Activated T-cell treated with anti-CD3 and anti-CD28 coated beads, Interleukin-2, amount 50 U/mL, for 72 hours (primary cell): Measurements from ENCODE around the gene LSM4. TPM values are rescaled to one million over a fixed set of nuclear protein-coding genes. Genes with fewer than 3 reads are reported as not detected.

ENCODE experiments used
- ATAC-seq, 2 donors: fragments of 150-1000 bp; cut with Tn5 transposase; replicated peaks in 1 of 2; 2 replicates each; pipeline ENCODE4 v1.10.0; 2021; ENCODE audit warnings: moderate library complexity in 2 of 2, mild to moderate bottlenecking in 1 of 2
- DNase-seq, 2 donors: peaks; one replicate each; pipeline ENCODE4 v3.0.0; 2021 to 2022; ENCODE audit warnings: mixed read lengths in 1 of 2
- H3K27ac Mint-ChIP-seq: one replicate; pipeline ENCODE4 v1.8.0; 2022; ENCODE audit warnings: mild to moderate bottlenecking, moderate library complexity, mixed read lengths
- H3K27me3 Mint-ChIP-seq: one replicate; pipeline ENCODE4 v1.8.0; 2022; ENCODE audit warnings: low read depth, mixed read lengths
- H3K36me3 Mint-ChIP-seq, 2 donors: one replicate each; pipeline ENCODE4 v1.8.0; 2022; ENCODE audit warnings: mixed read lengths in 2 of 2, mild to moderate bottlenecking in 1 of 2; ENCODE audit not compliant: insufficient read depth in 2 of 2
- H3K4me1 Mint-ChIP-seq: one replicate; pipeline ENCODE4 v1.8.0; 2022; ENCODE audit warnings: low read depth, mixed read lengths
- H3K4me3 Mint-ChIP-seq, 2 donors: one replicate each; pipeline ENCODE4 v1.8.0; 2022; ENCODE audit warnings: mild to moderate bottlenecking in 2 of 2, mixed read lengths in 2 of 2, moderate library complexity in 2 of 2
- H3K9me3 Mint-ChIP-seq, 2 donors: one replicate each; pipeline ENCODE4 v1.8.0; 2022; ENCODE audit warnings: mixed read lengths in 2 of 2
- total RNA-seq, 2 donors: library from RNA; stranded (reverse); gene quantifications; one replicate each; pipeline ENCODE4 v1.2.3, GENCODE V29; 2022

LSM4 gene
- total RNA-seq, 2 donors from 2014 or later = 178 to 250 TPM

GRCh38 chr19:18291590-18292461 is 31.1 kb downstream of the LSM4 start:
- Mint-ChIP-seq H3K4me1 (peaks cover 74% of the 10 kb centered on the region), H3K27me3 (no peaks in the 10 kb centered on the region), H3K9me3 (peaks cover 2 to 4% of the 10 kb centered on the region in 2 donors), H3K4me3 (peak overlapping the region; percentile 88 to 94), H3K27ac (peak overlapping the region; percentile 97), H3K36me3 (peaks cover 8 to 9% of the 10 kb centered on the region in 2 donors)
- peak; percentile 94 to 95 for DNase-seq
- peak; percentile 48 to 50 for ATAC-seq

DNA sequence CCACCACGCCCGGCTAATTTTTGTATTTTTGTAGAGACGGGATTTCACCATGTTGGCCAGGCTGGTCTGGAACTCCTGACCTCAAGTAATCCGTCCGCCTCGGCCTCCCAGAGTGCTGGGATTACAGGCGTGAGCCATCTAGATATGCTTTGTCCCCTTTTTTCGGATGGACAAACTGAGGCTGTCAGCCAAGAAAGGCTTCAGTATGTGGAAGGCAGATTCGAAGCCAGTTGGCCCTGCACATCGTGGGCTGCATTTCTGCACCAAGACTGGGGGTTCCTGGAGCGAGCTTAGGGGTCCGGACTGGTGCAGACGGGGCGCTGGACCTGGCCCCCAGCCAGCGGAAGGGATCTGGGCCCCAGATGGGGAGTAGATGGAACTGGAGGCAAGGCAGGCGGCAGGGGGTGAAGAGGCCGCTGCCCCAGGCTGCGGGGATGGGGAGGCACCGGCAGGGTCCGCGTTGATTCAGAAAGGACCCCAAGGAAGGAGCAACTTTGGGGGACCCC is 31.8 kb downstream of the LSM4 start:
- H3K4me3 Mint-ChIP-seq = peak overlapping the region; percentile 65 to 88
- DNase-seq (no peak), ATAC-seq (no peak)
- peak overlapping the region; percentile 61 for H3K27ac Mint-ChIP-seq
- H3K4me1 Mint-ChIP-seq = peaks cover 75% of the 10 kb centered on the region
- peaks cover 8 to 10% of the 10 kb centered on the region in 2 donors for H3K36me3 Mint-ChIP-seq
- H3K27me3 Mint-ChIP-seq = no peaks in the 10 kb centered on the region
- H3K9me3 Mint-ChIP-seq = peaks cover 2 to 3% of the 10 kb centered on the region in 2 donors

- H3K27me3 Mint-ChIP-seq = no peaks in the 10 kb centered on the region
- H3K4me3 Mint-ChIP-seq = peak overlapping the region; percentile 65 to 88
- ATAC-seq = peak; percentile 69 to 75
- peak; percentile 97 to 99 for DNase-seq
- H3K9me3 Mint-ChIP-seq = peaks cover 2 to 4% of the 10 kb centered on the region in 2 donors
- H3K27ac Mint-ChIP-seq = peak overlapping the region; percentile 47
- H3K4me1 Mint-ChIP-seq = peaks cover 77% of the 10 kb centered on the region
- peaks cover 6 to 10% of the 10 kb centered on the region in 2 donors for H3K36me3 Mint-ChIP-seq
These were observed 32.4 kb downstream of the LSM4 start for GRCh38 chr19:18290302-18291018.

- H3K4me3 Mint-ChIP-seq = peak overlapping the region; percentile 59 to 88
- DNase-seq (peak in 1 of 2 donors; percentile 24), ATAC-seq (no peak)
- H3K27ac Mint-ChIP-seq = peak overlapping the region; percentile 79
- H3K4me1 Mint-ChIP-seq = peaks cover 81% of the 10 kb centered on the region
- H3K9me3 Mint-ChIP-seq = peaks cover 2 to 4% of the 10 kb centered on the region in 2 donors
- H3K27me3 Mint-ChIP-seq = no peaks in the 10 kb centered on the region
- H3K36me3 Mint-ChIP-seq = peaks cover 6 to 8% of the 10 kb centered on the region in 2 donors
These were observed 33.2 kb downstream of the LSM4 start for GRCh38 chr19:18289471-18290301.

DNA sequence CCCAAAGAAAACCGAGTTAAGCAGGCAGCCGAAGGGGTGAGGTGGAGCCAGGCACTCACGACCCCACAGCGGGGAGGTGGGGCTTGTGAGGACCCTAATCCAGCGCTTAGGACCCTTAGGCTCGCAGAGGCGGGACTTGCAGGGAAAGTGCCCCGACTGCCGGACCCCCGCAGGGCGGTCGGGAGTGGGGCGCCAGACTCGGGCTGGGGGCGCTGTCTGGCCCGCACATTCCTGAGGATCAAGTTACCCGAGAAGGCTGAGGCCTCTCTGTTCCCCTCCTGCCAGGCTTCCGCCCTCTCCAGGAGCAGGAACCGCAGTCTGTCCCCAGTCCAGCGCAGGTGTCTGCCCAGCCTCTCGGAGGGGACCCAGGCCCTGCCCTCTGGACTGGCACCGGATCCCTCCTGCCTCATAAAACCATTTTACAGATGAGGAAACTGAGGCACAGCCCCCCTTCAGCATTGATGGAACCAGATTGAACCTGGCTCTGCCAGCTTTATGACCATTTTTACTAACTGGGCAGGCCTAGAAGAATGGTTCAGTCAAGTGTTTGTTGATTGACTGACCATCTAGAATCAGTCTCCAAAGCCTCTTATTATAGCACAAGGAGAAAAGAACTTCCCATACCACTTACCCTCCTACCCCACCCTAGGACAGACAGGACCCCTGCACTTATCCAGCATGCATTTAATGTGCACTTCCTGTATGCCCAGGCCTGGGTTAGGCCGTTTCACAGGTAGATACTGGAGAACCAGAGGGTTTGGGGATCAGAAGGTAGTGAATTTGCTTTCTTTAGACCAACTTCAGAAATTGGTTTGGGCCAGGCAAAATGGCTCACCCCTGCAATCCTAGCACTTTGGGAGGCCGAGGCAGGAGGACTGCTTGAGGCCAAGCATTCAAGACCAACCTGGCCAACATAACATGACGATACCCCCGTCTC is 34.8 kb downstream of the LSM4 start:
- DNase-seq = no peak
- H3K27me3 Mint-ChIP-seq = no peaks in the 10 kb centered on the region
- ATAC-seq = no peak
- no peak overlapping the region for H3K27ac Mint-ChIP-seq
- H3K4me1 Mint-ChIP-seq = peaks cover 75% of the 10 kb centered on the region
- H3K9me3 Mint-ChIP-seq = peaks cover 2 to 4% of the 10 kb centered on the region in 2 donors
- peaks cover 6 to 8% of the 10 kb centered on the region in 2 donors for H3K36me3 Mint-ChIP-seq
- H3K4me3 Mint-ChIP-seq = no peak overlapping the region

DNA sequence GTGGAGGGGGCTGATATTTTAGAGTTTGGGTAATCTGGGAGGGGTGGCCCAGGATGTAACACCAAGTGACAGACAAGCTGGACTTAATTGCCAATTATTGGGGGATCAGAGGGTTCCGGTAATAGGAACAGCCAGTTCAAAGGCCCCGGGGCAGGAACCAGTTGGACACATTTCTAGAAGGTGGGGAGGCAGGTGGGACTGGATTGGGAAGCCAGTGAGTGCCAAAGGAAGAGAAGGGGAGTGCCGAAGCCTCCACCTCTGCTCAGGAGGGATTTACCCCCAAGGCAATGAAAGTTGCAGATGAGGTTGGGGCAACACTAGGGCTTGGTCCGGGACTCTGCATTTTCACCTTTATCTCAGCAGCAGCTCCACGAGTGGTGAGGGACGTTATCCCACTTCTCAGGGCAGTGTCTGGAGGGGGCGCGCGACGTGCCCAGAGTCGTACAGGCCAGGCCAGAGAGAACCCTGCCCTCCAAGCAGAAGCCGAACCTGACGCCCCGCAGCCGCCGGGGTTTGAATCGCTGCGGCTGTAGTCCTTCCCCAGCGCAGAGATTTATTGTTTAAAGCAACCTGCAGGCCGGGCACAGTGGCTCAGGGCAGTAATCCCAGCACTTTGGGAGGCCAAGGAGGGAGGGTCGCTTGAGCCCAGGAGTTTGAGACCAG is 35.8 kb downstream of the LSM4 start:
- Mint-ChIP-seq H3K4me1 (peaks cover 81% of the 10 kb centered on the region), H3K4me3 (peak overlapping the region in 1 of 2 donors; percentile 30)
- no peak for ATAC-seq

DNA sequence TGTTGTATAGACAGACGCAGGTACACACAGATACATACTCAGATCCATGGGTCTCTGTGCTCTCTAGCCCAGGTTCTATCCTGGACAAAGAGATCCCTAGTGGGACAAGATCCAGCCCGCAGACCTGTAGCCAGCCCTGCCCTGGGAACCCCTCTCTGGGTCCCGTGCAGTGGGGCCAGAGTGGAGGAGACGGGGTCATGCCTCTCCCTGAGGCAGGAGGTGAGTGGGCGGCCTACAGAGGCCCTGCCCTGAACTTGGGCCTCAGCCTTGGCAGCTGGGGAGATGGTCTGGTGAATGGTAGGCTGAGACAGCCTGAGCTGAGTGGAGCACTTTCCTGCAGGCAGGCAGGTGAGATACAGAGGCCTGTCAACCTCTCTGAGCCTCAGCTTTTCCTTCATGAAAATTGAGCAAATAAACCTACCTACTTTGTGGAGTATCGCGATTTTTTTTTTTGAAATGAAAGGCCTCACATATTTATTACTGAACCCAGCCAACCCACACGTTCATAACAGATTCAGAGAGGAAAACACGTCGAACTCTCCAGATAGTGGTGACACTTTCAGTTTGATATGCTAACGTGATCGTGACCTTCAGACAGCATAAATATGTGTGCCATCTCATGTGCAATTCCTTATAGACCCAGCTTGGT is 38.0 kb downstream of the LSM4 start:
- peak overlapping the region; percentile 1 for H3K27ac Mint-ChIP-seq

More for the DNA sequence above, 35.8 kb downstream of the LSM4 start:
- Mint-ChIP-seq H3K27me3 (no peaks in the 10 kb centered on the region), H3K27ac (no peak overlapping the region), H3K9me3 (peaks cover 2 to 4% of the 10 kb centered on the region in 2 donors), H3K36me3 (peaks cover 6 to 9% of the 10 kb centered on the region in 2 donors)
- no peak for DNase-seq

GRCh38 chr19:18283338-18283737 is 39.5 kb downstream of the LSM4 start:
- Mint-ChIP-seq H3K36me3 (peaks cover 18 to 21% of the 10 kb centered on the region in 2 donors), H3K27ac (peak overlapping the region; percentile 51), H3K9me3 (peaks cover 0 to 1% of the 10 kb centered on the region in 2 donors), H3K4me3 (peak overlapping the region; percentile 34 to 92), H3K27me3 (no peaks in the 10 kb centered on the region), H3K4me1 (peaks cover 64% of the 10 kb centered on the region)
- DNase-seq (no peak), ATAC-seq (no peak)

More for the DNA sequence above, 38.0 kb downstream of the LSM4 start:
- Mint-ChIP-seq H3K9me3 (peaks cover 0 to 1% of the 10 kb centered on the region in 2 donors), H3K4me1 (peaks cover 64% of the 10 kb centered on the region), H3K36me3 (peaks cover 8 to 10% of the 10 kb centered on the region in 2 donors), H3K27me3 (no peaks in the 10 kb centered on the region), H3K4me3 (peak overlapping the region; percentile 32 to 69)
- peak; percentile 74 to 79 for DNase-seq
- ATAC-seq = peak; percentile 11 to 20

- peak overlapping the region; percentile 84 for H3K27ac Mint-ChIP-seq
- H3K4me3 Mint-ChIP-seq = peak overlapping the region; percentile 81 to 92
- peaks cover 65% of the 10 kb centered on the region for H3K4me1 Mint-ChIP-seq
- peaks cover 18 to 24% of the 10 kb centered on the region in 2 donors for H3K36me3 Mint-ChIP-seq
- no peak for DNase-seq
- H3K27me3 Mint-ChIP-seq = no peaks in the 10 kb centered on the region
- H3K9me3 Mint-ChIP-seq = peaks cover 0 to 1% of the 10 kb centered on the region in 2 donors
- ATAC-seq = no peak
These were observed 40.1 kb downstream of the LSM4 start for GRCh38 chr19:18282788-18283141.

DNA sequence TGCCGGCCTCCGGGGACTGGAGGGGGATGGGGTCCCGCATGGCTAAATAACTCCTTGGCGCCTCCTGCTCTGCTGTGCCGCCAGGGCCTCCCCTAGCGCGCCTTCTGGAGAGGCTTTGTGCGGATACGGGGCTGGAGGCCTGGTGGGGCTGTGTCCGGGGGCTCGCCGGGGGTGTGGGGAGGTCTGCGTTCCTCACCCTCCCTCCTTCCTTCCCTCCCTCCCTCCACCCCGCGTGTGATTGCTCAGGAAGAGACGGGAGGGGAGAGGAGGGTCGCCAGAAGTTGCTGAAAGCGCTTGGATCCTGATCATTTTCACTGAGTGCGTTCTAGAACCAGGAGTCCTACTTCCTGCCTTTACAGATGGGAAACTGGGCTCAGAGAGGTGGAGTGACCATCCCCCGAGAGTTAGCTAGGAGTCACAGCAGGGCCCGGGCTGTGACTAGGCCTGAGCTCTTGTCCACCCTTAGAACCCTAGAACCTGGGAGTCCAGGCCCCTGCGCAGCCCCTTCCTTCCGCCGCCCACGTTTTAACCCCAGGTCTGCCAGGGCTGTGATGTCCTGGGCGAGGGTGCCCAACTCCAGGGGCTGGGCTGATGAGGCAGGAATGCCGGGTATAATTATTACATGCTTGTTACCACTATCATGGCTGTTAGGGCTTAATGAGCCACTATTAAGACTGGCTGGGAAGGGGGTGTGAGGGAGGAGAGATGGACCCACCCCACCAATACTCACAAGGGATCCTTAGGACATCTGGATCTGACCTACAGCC is 40.7 kb downstream of the LSM4 start:
- Mint-ChIP-seq H3K4me3 (peak overlapping the region; percentile 81 to 92), H3K27ac (peak overlapping the region; percentile 84), H3K4me1 (peaks cover 67% of the 10 kb centered on the region), H3K36me3 (peaks cover 18 to 27% of the 10 kb centered on the region in 2 donors), H3K9me3 (peaks cover 0 to 1% of the 10 kb centered on the region in 2 donors), H3K27me3 (no peaks in the 10 kb centered on the region)
- ATAC-seq (no peak), DNase-seq (peak in 1 of 2 donors; percentile 50)
